ENCODE data around the gene MBD3.
"Not testable (repeated sequence)": the region's sequence is repeated elsewhere in the genome, so short reads cannot be mapped to it uniquely, and the experiment has no call there.

MBD3 gene

GRCh38 chr19:1533510-1534150 lies 59.0 kb downstream of the MBD3 start:
- no peak for DNase-seq

GRCh38 chr19:1532003-1532402 lies 60.7 kb downstream of the MBD3 start:
- DNase-seq = no peak

- no peak for DNase-seq
Observed at GRCh38 chr19:1531587-1531986, 61.1 kb downstream of the MBD3 start.

GRCh38 chr19:1530856-1531255 lies 61.8 kb downstream of the MBD3 start:
- DNase-seq = not testable (repeated sequence)

- no peak for DNase-seq
Observed at GRCh38 chr19:1529430-1529816, 63.2 kb downstream of the MBD3 start.

- no peak for DNase-seq
Observed at GRCh38 chr19:1528596-1529429, 63.9 kb downstream of the MBD3 start.

- DNase-seq = no peak
Observed at GRCh38 chr19:1527650-1528309, 64.9 kb downstream of the MBD3 start.

GRCh38 chr19:1526979-1527649 lies 65.6 kb downstream of the MBD3 start:
- DNase-seq = no peak

- no peak for DNase-seq
Observed at GRCh38 chr19:1526066-1526778, 66.4 kb downstream of the MBD3 start.

GRCh38 chr19:1525343-1525742 lies 67.3 kb downstream of the MBD3 start:
- no peak for DNase-seq

- no peak for DNase-seq
Observed at GRCh38 chr19:1524972-1525325, 67.7 kb downstream of the MBD3 start.

GRCh38 chr19:1524287-1524971 lies 68.2 kb downstream of the MBD3 start:
- DNase-seq = no peak

All from effector CD4-positive, alpha-beta T cell (primary cell).